Endodermal cell (in vitro differentiated cells): ENCODE results near the gene FXN. TPM values are rescaled to one million over a fixed set of nuclear protein-coding genes. Genes with fewer than 3 reads are reported as not detected.

ENCODE experiments used
- DNase-seq: peaks from one replicate; pipeline ENCODE4 v3.0.0-alpha.2; 2017
- H3K27ac ChIP-seq: 2 replicates; pipeline ENCODE4 v1.5.1; 2013; ENCODE audit warnings: mild to moderate bottlenecking, low read depth, low read length, moderate library complexity
- H3K27me3 ChIP-seq: 2 replicates; pipeline ENCODE4 v1.6.1; 2013; ENCODE audit warnings: mild to moderate bottlenecking, low read length, moderate library complexity; ENCODE audit not compliant: insufficient read depth, control insufficient read depth, poor library complexity, severe bottlenecking
- H3K36me3 ChIP-seq: 2 replicates; pipeline ENCODE4 v1.7.0; 2013; ENCODE audit warnings: mild to moderate bottlenecking, low read length, moderate library complexity; ENCODE audit not compliant: control insufficient read depth, insufficient read depth
- H3K4me1 ChIP-seq: one replicate; pipeline ENCODE4 v1.7.0; 2013; ENCODE audit warnings: low read length; ENCODE audit not compliant: control insufficient read depth, insufficient read depth
- H3K4me3 ChIP-seq: 2 replicates; pipeline ENCODE4 v1.5.1; 2013; ENCODE audit warnings: mild to moderate bottlenecking, low read length, moderate library complexity
- H3K9ac ChIP-seq: 2 replicates; pipeline ENCODE4 v1.6.1; 2013; ENCODE audit warnings: mild to moderate bottlenecking, low read length, moderate library complexity; ENCODE audit not compliant: poor library complexity, severe bottlenecking; ENCODE audit errors: extremely low read depth
- H3K9me3 ChIP-seq: 2 replicates; pipeline ENCODE4 v1.6.1; 2013; ENCODE audit warnings: mild to moderate bottlenecking, low read length, moderate library complexity; ENCODE audit not compliant: control insufficient read depth
- H3K27ac Mint-ChIP-seq: 2 replicates; pipeline ENCODE4 v1.8.0; 2020; ENCODE audit warnings: mixed read lengths
- H3K27me3 Mint-ChIP-seq: 2 replicates; pipeline ENCODE4 v1.8.0; 2021; ENCODE audit warnings: mild to moderate bottlenecking, mixed read lengths; ENCODE audit not compliant: insufficient read depth
- H3K36me3 Mint-ChIP-seq: 2 replicates; pipeline ENCODE4 v1.8.0; 2020; ENCODE audit warnings: low read depth, mixed read lengths
- H3K4me1 Mint-ChIP-seq: 2 replicates; pipeline ENCODE4 v1.8.0; 2020; ENCODE audit warnings: mixed read lengths
- H3K4me3 Mint-ChIP-seq: 2 replicates; pipeline ENCODE4 v1.8.0; 2020; ENCODE audit warnings: mild to moderate bottlenecking, moderate library complexity, mixed read lengths
- H3K9me3 Mint-ChIP-seq: 2 replicates; pipeline ENCODE4 v1.8.0; 2020; ENCODE audit warnings: mild to moderate bottlenecking, mixed read lengths
- WGBS, 2 experiments: methylation state at CpG; one replicate each; pipeline versions ENCODE4 v1.1.5 to v1.1.7; 2013; ENCODE audit warnings: missing lambda C conversion rate in 2 of 2, mixed read lengths in 1 of 2; ENCODE audit not compliant: insufficient coverage in 1 of 2, insufficient read length in 1 of 2; 5-methylcytosine and 5-hydroxymethylcytosine counted together
- total RNA-seq, 2 donors: library from RNA; stranded (reverse); fragmentation: NEBNext Ultra II Directional in 1 of 2; extraction: Animal tissue kit (Norgen Biotek cat#: 25700) in 1 of 2; gene quantifications; 2 replicates in 1 of 2; 3 replicates in 1 of 2; pipeline ENCODE4 v1.2.1, GENCODE V29; 2021
- TF ChIP-seq, protein P1 (sequence below): fragments of 200-600 bp; sonication (generic); conservative IDR thresholded peaks from 2 replicates; pipeline ENCODE4 v1.5.0; 2021; ENCODE audit warnings: antibody characterized with exemption, mild to moderate bottlenecking

Gene FXN
- total RNA-seq, 2 donors from 2014 or later: 33.0 to 34.1 TPM

DNA sequence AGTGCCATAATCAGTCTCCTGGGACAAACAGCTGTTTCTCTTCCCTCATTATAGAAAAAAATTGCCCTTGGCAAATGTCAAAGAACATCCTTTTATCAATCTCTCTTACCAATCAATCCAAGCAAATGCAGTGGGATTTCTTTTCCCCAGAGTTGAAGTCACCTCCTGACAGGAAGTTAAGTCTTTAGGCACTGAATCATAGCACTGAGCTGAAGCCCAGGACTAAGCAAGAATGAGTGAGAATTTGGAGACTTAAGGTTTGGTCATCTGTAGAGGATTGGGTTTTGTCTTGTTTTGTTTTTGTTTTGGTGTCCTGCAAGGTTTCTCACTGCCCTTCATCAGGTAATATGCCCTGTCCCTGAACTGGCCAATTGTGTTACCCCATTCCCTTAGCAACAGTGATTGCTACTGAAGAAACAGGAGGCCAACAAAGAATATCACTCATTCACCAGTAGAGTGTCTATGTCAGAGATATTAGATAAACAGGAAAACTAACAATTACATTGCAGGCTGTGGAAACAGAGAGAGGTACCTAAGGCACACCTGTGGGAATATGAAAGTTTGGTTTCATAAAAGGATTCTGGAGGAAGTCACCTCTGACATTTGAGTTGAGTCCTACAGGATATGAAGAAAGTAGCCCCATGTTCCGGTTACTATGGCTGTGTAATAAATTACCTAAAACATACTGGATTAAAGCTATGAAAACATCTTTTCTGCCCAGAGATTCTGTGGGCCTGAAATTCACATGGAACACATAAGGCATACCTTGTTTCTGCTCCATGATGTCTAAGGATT is 4.5 kb upstream of the FXN start:
- no peak for DNase-seq
- H3K36me3 ChIP-seq: no peaks in the 10 kb centered on the region
- H3K9me3 ChIP-seq: peaks cover 11% of the 10 kb centered on the region
- no peaks in the 10 kb centered on the region for H3K27me3 ChIP-seq
- peak overlapping the region; percentile 22 for H3K27ac Mint-ChIP-seq
- 89% methylated on average over 1 of the region's 1 CpG; no CpG with 5 or more reads in 1 of the 2 experiments for WGBS, 2 experiments
- peaks cover 6% of the 10 kb centered on the region for H3K36me3 Mint-ChIP-seq
- no peak overlapping the region for H3K4me3 Mint-ChIP-seq
- H3K27ac ChIP-seq: no peak overlapping the region
- no peak overlapping the region for H3K4me3 ChIP-seq
- H3K9me3 Mint-ChIP-seq: peaks cover 12% of the 10 kb centered on the region
- H3K4me1 ChIP-seq: no peaks in the 10 kb centered on the region
- no peaks in the 10 kb centered on the region for H3K4me1 Mint-ChIP-seq
- H3K27me3 Mint-ChIP-seq: no peaks in the 10 kb centered on the region
- H3K9ac ChIP-seq: no peak overlapping the region
- TF ChIP-seq, protein P1, sequence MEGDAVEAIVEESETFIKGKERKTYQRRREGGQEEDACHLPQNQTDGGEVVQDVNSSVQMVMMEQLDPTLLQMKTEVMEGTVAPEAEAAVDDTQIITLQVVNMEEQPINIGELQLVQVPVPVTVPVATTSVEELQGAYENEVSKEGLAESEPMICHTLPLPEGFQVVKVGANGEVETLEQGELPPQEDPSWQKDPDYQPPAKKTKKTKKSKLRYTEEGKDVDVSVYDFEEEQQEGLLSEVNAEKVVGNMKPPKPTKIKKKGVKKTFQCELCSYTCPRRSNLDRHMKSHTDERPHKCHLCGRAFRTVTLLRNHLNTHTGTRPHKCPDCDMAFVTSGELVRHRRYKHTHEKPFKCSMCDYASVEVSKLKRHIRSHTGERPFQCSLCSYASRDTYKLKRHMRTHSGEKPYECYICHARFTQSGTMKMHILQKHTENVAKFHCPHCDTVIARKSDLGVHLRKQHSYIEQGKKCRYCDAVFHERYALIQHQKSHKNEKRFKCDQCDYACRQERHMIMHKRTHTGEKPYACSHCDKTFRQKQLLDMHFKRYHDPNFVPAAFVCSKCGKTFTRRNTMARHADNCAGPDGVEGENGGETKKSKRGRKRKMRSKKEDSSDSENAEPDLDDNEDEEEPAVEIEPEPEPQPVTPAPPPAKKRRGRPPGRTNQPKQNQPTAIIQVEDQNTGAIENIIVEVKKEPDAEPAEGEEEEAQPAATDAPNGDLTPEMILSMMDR: no peak

DNA sequence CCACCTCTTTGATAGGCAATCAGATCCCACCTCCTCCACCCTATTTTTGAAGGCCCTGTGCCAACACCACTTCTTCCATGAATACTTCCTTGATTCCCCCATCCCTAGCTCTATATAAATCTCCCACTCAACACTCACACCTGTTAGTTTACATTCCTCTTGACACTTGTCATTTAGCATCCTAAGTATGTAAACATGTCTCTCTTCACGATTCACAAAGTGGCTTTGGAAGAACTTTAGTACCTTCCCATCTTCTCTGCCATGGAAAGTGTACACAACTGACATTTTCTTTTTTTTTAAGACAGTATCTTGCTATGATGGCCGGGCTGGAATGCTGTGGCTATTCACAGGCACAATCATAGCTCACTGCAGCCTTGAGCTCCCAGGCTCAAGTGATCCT is 1.5 kb upstream of the FXN start:
- Mint-ChIP-seq H3K4me3 (no peak overlapping the region), H3K9me3 (peaks cover 12% of the 10 kb centered on the region), H3K27me3 (no peaks in the 10 kb centered on the region), H3K36me3 (peaks cover 6% of the 10 kb centered on the region), H3K4me1 (peaks cover 8% of the 10 kb centered on the region), H3K27ac (no peak overlapping the region)
- Histone ChIP-seq H3K27ac (no peak overlapping the region), H3K4me1 (no peaks in the 10 kb centered on the region), H3K9ac (no peak overlapping the region), H3K4me3 (no peak overlapping the region), H3K9me3 (peaks cover 11% of the 10 kb centered on the region), H3K27me3 (no peaks in the 10 kb centered on the region), H3K36me3 (no peaks in the 10 kb centered on the region)
- DNase-seq: no peak
- 88 to 94% methylated on average over 2 of the region's 2 CpGs for WGBS, 2 experiments
- TF ChIP-seq, protein P1: no peak

DNA sequence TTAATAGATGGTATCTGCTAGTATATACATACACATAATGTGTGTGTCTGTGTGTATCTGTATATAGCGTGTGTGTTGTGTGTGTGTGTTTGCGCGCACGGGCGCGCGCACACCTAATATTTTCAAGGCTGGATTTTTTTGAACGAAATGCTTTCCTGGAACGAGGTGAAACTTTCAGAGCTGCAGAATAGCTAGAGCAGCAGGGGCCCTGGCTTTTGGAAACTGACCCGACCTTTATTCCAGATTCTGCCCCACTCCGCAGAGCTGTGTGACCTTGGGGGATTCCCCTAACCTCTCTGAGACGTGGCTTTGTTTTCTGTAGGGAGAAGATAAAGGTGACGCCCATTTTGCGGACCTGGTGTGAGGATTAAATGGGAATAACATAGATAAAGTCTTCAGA is 757 bp downstream of the FXN start:
- no peaks in the 10 kb centered on the region for H3K27me3 Mint-ChIP-seq
- peaks cover 8% of the 10 kb centered on the region for H3K36me3 Mint-ChIP-seq
- peak; percentile 50 for DNase-seq
- peak overlapping the region; percentile 91 for H3K4me3 ChIP-seq
- no peak overlapping the region for H3K27ac ChIP-seq
- 10 to 20% methylated on average over 4 to 14 of the region's 14 CpGs for WGBS, 2 experiments
- peaks cover 12% of the 10 kb centered on the region for H3K4me1 Mint-ChIP-seq
- peak overlapping the region; percentile 63 for H3K9ac ChIP-seq
- H3K27ac Mint-ChIP-seq: peak overlapping the region; percentile 93
- H3K27me3 ChIP-seq: no peaks in the 10 kb centered on the region
- peaks cover 2% of the 10 kb centered on the region for H3K9me3 Mint-ChIP-seq
- no peaks in the 10 kb centered on the region for H3K4me1 ChIP-seq
- peak overlapping the region; percentile 93 for H3K4me3 Mint-ChIP-seq
- no peaks in the 10 kb centered on the region for H3K9me3 ChIP-seq
- TF ChIP-seq, protein P1: no peak
- peaks cover 4% of the 10 kb centered on the region for H3K36me3 ChIP-seq
